Mesodermal cell (in vitro differentiated cells): ENCODE results near the gene INMT.
A peak's percentile ranks its signal among the peaks of the same experiment; 100 is the strongest.

Source experiments
- H3K27ac ChIP-seq: 2 replicates; pipeline ENCODE4 v1.7.0; 2013; ENCODE audit warnings: mild to moderate bottlenecking, low read depth, low read length, moderate library complexity; ENCODE audit not compliant: severe bottlenecking
- H3K36me3 ChIP-seq: 2 replicates; pipeline ENCODE4 v1.7.1; 2013; ENCODE audit warnings: mild to moderate bottlenecking, low read length, moderate library complexity; ENCODE audit not compliant: control insufficient read depth, insufficient read depth
- H3K4me1 ChIP-seq: one replicate; pipeline ENCODE4 v1.7.1; 2013; ENCODE audit warnings: mild to moderate bottlenecking, low read length; ENCODE audit not compliant: insufficient read depth, control insufficient read depth, poor library complexity, severe bottlenecking
- H3K4me3 ChIP-seq: 2 replicates; pipeline ENCODE4 v1.7.0; 2013; ENCODE audit warnings: low read length, control low read depth, mild to moderate bottlenecking; ENCODE audit not compliant: insufficient read depth, poor library complexity, severe bottlenecking; ENCODE audit errors: extremely low read depth
- H3K9me3 ChIP-seq: 2 replicates; pipeline ENCODE4 v1.7.1; 2013; ENCODE audit warnings: mild to moderate bottlenecking, low read length, moderate library complexity; ENCODE audit not compliant: control insufficient read depth
- WGBS, 2 experiments: methylation state at CpG; one replicate each; pipeline ENCODE4 v1.1.5; 2013; ENCODE audit warnings: missing lambda C conversion rate in 2 of 2; ENCODE audit not compliant: insufficient coverage in 2 of 2; 5-methylcytosine and 5-hydroxymethylcytosine counted together

The INMT gene

DNA sequence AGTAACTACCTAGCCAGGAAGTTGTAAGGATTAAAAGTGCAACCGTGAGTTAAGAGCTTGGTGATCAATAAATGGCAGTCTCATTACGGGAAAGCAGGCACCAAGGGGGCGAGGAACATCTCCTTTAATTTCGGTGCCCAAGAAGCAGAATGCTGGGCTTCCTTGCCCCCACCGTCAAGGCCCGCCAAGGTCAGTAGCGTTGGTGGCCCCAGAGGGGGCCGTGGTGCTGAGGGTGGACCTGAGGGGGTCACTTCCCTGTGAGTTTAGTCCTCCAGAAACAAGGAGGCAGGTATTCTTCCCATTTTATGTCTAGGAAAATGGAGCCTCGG lies 18.9 kb downstream of the INMT start:
- Histone ChIP-seq H3K36me3 (no peaks in the 10 kb centered on the region), H3K4me3 (peak overlapping the region; percentile 72), H3K9me3 (no peaks in the 10 kb centered on the region), H3K4me1 (peaks cover 3% of the 10 kb centered on the region), H3K27ac (no peak overlapping the region)
- 56 to 60% methylated on average over 9 of the region's 9 CpGs for WGBS, 2 experiments

DNA sequence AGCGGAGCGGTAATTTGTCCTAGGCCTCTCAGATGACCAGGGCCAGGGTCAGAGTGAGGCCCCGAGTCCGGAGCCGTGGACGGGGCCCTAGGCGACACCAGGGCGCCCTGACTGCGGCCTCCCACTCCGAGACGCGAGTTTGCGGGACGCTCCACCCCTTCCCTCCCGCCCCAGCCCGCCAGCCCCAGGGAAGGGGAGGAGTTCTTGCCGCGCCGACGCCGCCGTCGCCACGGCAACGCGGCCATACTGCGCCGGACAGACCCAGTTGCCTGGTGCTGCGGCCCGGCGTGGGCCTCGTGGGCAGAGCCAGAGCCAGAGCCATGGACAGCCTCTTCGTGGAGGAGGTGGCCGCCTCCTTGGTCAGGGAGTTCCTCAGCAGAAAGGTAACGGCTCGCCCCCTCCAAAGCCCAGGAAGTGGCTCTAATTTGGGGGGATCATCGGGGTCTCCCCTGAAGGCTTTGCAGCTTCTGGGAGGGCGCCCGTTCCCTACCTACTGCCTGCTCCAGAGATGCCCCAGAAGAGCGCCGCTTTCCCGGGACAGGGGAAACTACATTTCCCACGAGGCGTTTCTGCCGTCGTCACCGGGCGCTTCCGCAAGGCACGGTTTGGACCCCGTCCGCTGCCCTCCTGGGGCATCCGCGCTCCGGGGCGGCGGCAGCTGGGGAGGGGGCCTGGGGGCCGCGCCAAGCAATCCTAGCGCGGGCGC lies 19.4 kb downstream of the INMT start, which contains the start of gene MINDY4:
TSS of gene MINDY4 (plus strand) at position 244 of the 706 bp plus-strand sequence. CDS start at position 321, 77 bp downstream.
- Histone ChIP-seq H3K36me3 (no peaks in the 10 kb centered on the region), H3K9me3 (no peaks in the 10 kb centered on the region), H3K4me1 (peaks cover 3% of the 10 kb centered on the region), H3K27ac (peak within 1 kb of the TSS; percentile 85), H3K4me3 (peak within 1 kb of the TSS; percentile 72)
- WGBS, 2 experiments = 3 to 4% methylated on average over 40 to 57 of the region's 62 CpGs

DNA sequence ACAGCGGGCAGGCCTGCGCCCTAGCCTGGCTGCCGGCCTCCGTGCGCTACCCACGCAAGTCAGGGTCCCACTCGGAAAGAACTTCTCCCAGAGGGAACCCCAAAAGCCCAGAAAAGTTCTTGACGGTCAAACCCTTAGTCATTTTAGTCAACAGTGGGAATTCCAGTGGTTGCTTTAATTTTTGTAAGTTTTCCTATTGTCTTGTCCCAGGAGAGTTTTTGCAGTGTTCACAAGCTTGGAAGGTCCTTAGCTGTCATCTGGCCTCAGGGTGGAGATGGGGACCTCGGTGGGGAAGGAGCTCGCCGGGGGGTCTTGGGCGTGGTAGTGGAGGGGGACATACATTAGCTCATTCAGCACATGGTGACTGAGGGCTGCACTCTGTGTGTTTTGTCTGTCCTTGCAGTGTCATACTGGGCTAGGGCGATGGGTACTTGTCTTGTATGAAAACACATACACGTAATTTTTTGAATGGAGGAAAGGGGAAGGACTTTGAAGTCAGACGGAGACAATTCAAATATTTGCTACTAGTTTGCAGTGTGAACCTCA lies 20.0 kb downstream of the INMT start:
- peak overlapping the region; percentile 72 for H3K4me3 ChIP-seq
- peaks cover 3% of the 10 kb centered on the region for H3K4me1 ChIP-seq
- 2 to 26% methylated on average over 5 to 8 of the region's 15 CpGs for WGBS, 2 experiments
- peak overlapping the region; percentile 85 for H3K27ac ChIP-seq
- no peaks in the 10 kb centered on the region for H3K9me3 ChIP-seq
- H3K36me3 ChIP-seq = peaks cover 2% of the 10 kb centered on the region

DNA sequence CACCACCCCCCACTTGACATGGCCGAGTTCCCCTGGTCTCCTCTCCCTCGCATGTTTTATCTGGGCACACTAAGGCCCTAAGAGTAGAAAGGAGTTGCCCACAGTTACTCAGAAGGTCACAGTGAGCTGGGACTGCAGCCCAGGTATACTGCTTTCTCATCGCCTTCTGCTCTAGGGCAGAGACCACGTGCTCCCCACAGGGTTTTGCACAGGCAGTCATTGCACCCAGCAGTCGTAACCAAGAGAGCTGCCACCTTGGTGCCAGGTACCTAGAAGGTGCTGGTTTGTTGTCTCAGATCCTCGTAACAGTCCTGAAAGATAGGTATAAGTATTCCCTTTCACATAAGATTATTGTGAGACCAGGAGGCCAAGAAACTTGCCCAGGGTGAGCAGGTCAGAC lies 21.0 kb downstream of the INMT start:
- no peaks in the 10 kb centered on the region for H3K9me3 ChIP-seq
- peaks cover 3% of the 10 kb centered on the region for H3K4me1 ChIP-seq
- no peak overlapping the region for H3K27ac ChIP-seq
- peaks cover 2% of the 10 kb centered on the region for H3K36me3 ChIP-seq
- WGBS, 2 experiments = 89 to 95% methylated on average over 5 to 6 of the region's 6 CpGs
- H3K4me3 ChIP-seq = no peak overlapping the region

DNA sequence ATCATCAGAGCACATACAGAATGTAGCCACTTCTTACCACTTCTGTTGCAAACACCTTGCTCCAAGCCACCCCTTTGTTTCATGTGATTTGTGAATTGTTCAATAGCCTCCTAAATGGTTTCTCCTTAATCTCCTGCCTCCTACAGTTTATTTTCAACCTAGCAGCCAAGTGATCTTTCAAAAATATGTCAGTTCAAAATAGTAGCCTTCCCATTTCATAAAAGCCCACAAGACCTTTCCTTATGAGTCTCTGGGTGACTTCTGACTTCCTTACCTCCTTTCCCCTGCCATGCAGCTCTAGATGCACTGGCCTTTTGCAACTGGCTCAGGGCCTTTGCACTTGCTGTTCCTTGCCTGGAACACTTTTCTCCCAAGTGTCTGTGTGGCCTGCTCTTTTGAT lies 24.1 kb downstream of the INMT start:
- Histone ChIP-seq H3K4me3 (no peak overlapping the region), H3K27ac (no peak overlapping the region), H3K36me3 (peaks cover 14% of the 10 kb centered on the region), H3K9me3 (no peaks in the 10 kb centered on the region), H3K4me1 (peaks cover 3% of the 10 kb centered on the region)

DNA sequence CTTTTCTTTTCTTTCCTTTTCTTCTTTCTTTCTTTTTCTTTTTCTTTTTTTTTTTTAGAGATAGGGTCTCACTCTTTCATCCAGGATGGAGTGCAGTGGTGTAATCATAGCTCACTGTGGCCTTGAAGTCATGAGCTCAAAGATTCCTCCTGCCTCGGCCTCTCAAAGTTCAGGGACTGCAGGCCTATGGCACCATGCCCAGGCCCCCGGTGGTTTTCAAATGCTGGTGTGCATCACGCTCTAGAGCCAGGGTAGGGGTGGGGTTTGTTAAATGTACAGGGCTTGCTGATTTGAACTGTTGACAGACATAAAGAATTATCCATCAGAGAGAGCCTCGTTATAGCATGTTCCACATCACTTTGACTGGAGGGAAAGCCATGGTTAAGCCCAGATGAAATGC lies 25.0 kb downstream of the INMT start:
- WGBS, 2 experiments = 89 to 90% methylated on average over 2 of the region's 4 CpGs

DNA sequence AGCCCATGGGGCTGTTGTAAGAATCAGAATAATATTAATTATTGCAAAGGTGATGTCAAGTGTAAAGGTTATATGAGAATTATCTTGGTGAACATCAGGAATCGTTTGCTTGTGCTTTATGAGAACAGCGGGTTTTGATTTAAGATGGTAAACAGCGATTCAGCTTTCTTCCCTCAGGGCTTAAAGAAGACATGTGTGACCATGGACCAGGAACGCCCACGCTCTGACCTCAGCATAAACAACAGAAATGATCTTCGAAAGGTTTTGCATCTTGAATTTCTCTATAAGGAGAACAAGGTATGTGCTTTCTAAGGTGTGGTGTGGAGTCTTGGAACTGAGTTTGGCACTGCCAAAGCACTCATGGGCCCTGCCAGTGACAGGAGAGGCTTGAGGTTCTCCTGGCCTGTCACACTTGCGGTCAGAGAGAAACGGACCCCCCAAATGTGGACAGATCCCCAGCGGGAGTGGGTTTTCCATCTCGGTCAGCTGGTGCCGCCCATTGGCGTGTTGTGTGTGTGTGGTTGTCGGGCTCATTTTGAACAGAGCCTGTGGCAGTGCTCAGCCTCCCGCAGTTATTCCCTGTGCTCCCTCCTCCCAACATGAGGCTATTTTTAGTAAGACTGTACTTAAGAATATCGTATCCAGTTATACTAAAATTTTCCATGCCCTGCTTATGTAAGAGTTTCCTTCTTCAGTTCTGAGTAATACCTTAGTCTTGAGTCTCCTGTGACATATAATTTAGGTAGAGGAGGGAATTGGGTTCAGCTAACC lies 26.5 kb downstream of the INMT start:
- 94 to 97% methylated on average over 9 to 12 of the region's 15 CpGs for WGBS, 2 experiments
- H3K4me1 ChIP-seq = no peaks in the 10 kb centered on the region
- no peak overlapping the region for H3K4me3 ChIP-seq
- H3K36me3 ChIP-seq = peaks cover 36% of the 10 kb centered on the region
- H3K27ac ChIP-seq = no peak overlapping the region
- H3K9me3 ChIP-seq = no peaks in the 10 kb centered on the region

More for the DNA sequence above, 25.0 kb downstream of the INMT start:
- no peaks in the 10 kb centered on the region for H3K9me3 ChIP-seq
- H3K4me1 ChIP-seq = peaks cover 3% of the 10 kb centered on the region
- no peak overlapping the region for H3K27ac ChIP-seq
- peaks cover 22% of the 10 kb centered on the region for H3K36me3 ChIP-seq
- no peak overlapping the region for H3K4me3 ChIP-seq

DNA sequence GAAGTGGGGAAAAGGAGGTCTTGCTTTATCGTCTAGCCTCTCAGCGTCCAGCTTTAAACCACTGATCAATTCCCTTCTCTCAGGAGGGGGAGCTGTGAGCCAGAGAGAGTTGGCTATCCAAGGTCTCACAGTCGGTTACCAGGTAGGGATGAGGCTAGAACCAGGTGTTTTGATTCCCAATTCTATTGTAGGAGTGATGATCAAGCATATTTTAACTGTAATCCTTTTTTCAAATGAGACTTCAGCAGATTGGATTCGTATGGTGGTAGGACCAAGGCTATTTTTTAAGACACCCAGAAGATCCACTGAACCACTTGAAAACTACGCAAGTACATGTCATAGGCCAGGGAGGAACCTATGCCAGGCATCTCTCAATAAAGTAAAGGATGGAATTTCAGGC lies 27.6 kb downstream of the INMT start:
- WGBS, 2 experiments = 80 to 100% methylated on average over 1 of the region's 5 CpGs
- Histone ChIP-seq H3K9me3 (no peaks in the 10 kb centered on the region), H3K4me1 (no peaks in the 10 kb centered on the region)

DNA sequence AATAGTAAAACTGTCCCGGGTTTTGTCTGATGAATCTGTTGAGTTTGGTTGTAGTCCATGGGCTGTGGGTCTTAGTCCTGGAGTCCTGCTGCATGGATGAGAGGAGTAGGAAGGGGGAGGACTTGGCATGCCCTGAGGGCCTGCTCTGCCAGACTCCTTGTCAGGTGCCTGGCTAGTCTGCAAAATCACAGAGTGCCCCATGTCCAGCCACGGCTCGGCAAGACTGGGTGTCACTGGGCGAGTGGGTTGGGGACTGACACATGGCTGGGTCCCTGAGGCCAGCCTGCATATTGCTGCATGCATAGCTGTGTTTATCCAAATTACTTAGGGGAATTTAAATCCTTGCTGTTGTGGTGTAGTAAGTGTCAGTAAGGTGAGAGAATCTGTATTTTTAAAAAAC lies 29.0 kb downstream of the INMT start:
- WGBS, 2 experiments = 87 to 88% methylated on average over 4 of the region's 4 CpGs
- H3K4me1 ChIP-seq = no peaks in the 10 kb centered on the region
- H3K9me3 ChIP-seq = no peaks in the 10 kb centered on the region
- no peak overlapping the region for H3K27ac ChIP-seq
- peaks cover 55% of the 10 kb centered on the region for H3K36me3 ChIP-seq
- no peak overlapping the region for H3K4me3 ChIP-seq

More for the DNA sequence above, 27.6 kb downstream of the INMT start:
- peaks cover 42% of the 10 kb centered on the region for H3K36me3 ChIP-seq
- H3K4me3 ChIP-seq = no peak overlapping the region
- no peak overlapping the region for H3K27ac ChIP-seq

DNA sequence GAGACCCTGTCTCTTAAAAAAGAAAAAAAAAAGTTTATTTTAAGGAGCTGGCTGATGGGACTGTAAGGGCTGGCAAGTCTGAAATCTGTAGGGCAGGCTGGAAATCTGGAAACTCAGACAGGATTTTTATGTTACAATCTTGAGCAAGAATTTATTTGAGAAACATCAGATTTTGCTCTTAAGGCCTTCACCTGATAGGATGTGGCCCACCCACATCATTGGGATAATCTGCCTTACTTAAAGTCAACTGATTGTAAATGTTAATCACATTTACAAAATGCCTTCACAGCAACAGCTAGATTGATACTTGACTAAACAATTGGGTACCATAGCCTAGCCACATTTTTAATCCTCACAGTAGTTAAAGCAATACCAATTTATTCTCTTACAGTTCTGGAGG lies 30.8 kb downstream of the INMT start:
- H3K27ac ChIP-seq = no peak overlapping the region
- peaks cover 60% of the 10 kb centered on the region for H3K36me3 ChIP-seq

DNA sequence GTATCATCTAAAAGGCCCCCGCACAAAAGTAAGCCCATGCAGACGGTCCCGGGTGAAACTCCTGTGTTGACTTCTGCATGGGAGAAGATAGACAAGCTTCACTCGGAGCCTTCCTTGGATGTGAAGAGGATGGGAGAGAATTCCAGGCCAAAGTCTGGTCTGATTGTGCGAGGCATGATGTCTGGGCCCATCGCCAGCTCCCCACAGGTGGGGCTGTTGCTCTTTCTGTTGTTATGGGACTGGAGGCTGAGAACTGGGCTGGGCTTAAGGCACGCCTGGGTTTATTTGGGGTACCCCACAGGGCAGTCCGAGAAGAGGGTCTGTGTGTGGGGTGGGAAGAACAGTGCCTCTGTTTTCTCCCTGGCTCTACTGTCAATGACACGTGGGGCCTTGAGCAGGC lies 33.9 kb downstream of the INMT start:
- H3K27ac ChIP-seq = no peak overlapping the region
- H3K36me3 ChIP-seq = peaks cover 51% of the 10 kb centered on the region
- 98% methylated on average over 6 to 8 of the region's 9 CpGs for WGBS, 2 experiments
- H3K9me3 ChIP-seq = no peaks in the 10 kb centered on the region
- peaks cover 8% of the 10 kb centered on the region for H3K4me1 ChIP-seq
- H3K4me3 ChIP-seq = no peak overlapping the region

More for the DNA sequence above, 30.8 kb downstream of the INMT start:
- Histone ChIP-seq H3K9me3 (no peaks in the 10 kb centered on the region), H3K4me1 (no peaks in the 10 kb centered on the region), H3K4me3 (no peak overlapping the region)
